AG04450 (cell line): ENCODE results near the gene EPHB2. TPM values are rescaled to one million over a fixed set of nuclear protein-coding genes. Genes with fewer than 3 reads are reported as not detected.

ENCODE experiments used
- CTCF ChIA-PET: fragments of 300-600, 350-600 bp; formaldehyde crosslinking; extraction: SDS; loops from one replicate; lab custom pipeline; 2022; ENCODE audit warnings: antibody characterized with exemption, inconsistent platforms; lab: Charles Lee
- POLR2A ChIA-PET: fragments of 350-600 bp; formaldehyde crosslinking; extraction: SDS; loops from one replicate; lab custom pipeline; 2021; ENCODE audit warnings: antibody characterized with exemption, inconsistent platforms; lab: Yijun Ruan, JAX
- DNase-seq: peaks from one replicate; pipeline ENCODE4 v3.0.0-alpha.2; 2011; ENCODE audit warnings: low read depth, low spot score
- H3K27ac ChIP-seq: one replicate; pipeline ENCODE4 v1.5.1; 2012; ENCODE audit warnings: low read depth, low read length, control low read depth
- H3K27me3 ChIP-seq: one replicate; pipeline ENCODE4 v1.6.0; 2012; ENCODE audit warnings: low read length; ENCODE audit not compliant: control insufficient read depth, insufficient read depth
- H3K4me3 ChIP-seq: 2 replicates; pipeline ENCODE4 v1.5.1; 2011; ENCODE audit warnings: mild to moderate bottlenecking, low read depth, low read length, control low read depth
- H3K9me3 ChIP-seq: 2 replicates; pipeline ENCODE4 v1.5.1; 2012; ENCODE audit warnings: low read length; ENCODE audit not compliant: control insufficient read depth, insufficient read depth
- polyA plus RNA-seq: library from polyadenylated mRNA; depleted of rRNA; stranded (reverse); fragments of >200 nt; gene quantifications from 2 replicates; pipeline ENCODE4 v1.2.3, GENCODE V29; 2011
- TF ChIP-seq, protein P1 (sequence below): IDR thresholded peaks from 2 replicates; pipeline ENCODE4 v1.5.1; 2011; ENCODE audit warnings: low read depth, low read length, control low read depth, inconsistent platforms

The EPHB2 gene
- polyA plus RNA-seq, 1 experiment, result 30.9 TPM

DNA sequence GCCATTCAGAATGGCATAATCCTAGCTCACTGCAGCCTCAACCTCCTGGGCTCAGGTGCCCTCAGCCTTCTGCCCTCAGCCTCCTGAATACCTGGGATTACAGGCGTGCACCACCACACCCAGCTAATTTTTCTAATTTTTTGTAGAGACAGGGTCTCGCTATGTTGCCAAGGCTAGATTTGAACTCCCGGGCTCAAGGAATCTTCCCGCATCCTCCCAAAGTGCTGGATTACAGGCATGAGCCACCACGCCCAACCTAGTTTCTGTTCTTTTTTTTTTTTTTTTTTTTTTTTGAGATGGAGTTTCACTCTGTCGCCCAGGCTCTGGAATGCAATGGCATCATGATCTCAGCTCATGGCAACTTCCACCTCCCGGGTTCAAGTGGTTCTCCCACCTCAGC lies 153.1 kb downstream of the EPHB2 start:
- ChIA-PET CTCF (interaction anchor here (3.0 to 4.1 kb wide), 2 partner anchors 155 to 160 kb away, joined by 16 to 74 read pairs; no protein-coding TSS in a partner anchor), POLR2A (no interaction called here)
- no peaks in the 10 kb centered on the region for H3K27me3 ChIP-seq
- DNase-seq, result no peak
- no peak overlapping the region for H3K27ac ChIP-seq
- peaks cover 9% of the 10 kb centered on the region for H3K9me3 ChIP-seq
- TF ChIP-seq, protein P1, sequence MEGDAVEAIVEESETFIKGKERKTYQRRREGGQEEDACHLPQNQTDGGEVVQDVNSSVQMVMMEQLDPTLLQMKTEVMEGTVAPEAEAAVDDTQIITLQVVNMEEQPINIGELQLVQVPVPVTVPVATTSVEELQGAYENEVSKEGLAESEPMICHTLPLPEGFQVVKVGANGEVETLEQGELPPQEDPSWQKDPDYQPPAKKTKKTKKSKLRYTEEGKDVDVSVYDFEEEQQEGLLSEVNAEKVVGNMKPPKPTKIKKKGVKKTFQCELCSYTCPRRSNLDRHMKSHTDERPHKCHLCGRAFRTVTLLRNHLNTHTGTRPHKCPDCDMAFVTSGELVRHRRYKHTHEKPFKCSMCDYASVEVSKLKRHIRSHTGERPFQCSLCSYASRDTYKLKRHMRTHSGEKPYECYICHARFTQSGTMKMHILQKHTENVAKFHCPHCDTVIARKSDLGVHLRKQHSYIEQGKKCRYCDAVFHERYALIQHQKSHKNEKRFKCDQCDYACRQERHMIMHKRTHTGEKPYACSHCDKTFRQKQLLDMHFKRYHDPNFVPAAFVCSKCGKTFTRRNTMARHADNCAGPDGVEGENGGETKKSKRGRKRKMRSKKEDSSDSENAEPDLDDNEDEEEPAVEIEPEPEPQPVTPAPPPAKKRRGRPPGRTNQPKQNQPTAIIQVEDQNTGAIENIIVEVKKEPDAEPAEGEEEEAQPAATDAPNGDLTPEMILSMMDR, result no peak
- H3K4me3 ChIP-seq, result no peak overlapping the region

DNA sequence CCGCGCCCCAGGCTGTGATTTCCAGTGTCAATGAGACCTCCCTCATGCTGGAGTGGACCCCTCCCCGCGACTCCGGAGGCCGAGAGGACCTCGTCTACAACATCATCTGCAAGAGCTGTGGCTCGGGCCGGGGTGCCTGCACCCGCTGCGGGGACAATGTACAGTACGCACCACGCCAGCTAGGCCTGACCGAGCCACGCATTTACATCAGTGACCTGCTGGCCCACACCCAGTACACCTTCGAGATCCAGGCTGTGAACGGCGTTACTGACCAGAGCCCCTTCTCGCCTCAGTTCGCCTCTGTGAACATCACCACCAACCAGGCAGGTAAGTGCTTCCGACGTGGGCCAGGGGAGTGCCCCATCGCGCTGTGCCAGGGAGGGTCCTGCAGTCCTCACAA lies 154.2 kb downstream of the EPHB2 start:
- Histone ChIP-seq H3K27me3 (no peaks in the 10 kb centered on the region), H3K27ac (no peak overlapping the region), H3K9me3 (peaks cover 9% of the 10 kb centered on the region), H3K4me3 (no peak overlapping the region)
- CTCF ChIA-PET, result interaction anchor here (1.3 kb wide), 1 partner anchor 160 kb away, joined by 5 read pairs; no protein-coding TSS in a partner anchor
- no peak for DNase-seq
- TF ChIP-seq, protein P1, result no peak
- POLR2A ChIA-PET, result no interaction called here

DNA sequence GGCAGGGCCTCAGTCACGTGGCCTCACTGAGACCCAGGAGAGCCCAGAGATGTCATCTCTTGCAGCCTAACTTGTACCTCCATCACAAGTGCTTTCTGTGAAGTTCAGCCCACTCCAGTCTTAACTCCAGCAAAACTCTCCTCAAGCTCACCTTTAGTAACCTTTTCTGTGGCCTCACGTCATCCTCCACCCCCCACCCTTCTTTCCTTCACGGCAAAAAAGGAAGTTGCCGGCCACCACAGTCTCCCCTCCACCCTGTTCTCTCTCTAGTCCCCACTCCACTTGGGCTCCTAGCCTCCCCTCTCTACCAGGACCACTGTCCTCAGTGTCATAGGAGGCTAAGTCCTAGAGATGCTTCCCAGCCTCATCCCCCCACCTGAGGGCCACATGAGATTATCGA lies 155.1 kb downstream of the EPHB2 start:
- TF ChIP-seq, protein P1, result no peak
- Histone ChIP-seq H3K27me3 (no peaks in the 10 kb centered on the region), H3K9me3 (peaks cover 9% of the 10 kb centered on the region), H3K4me3 (no peak overlapping the region), H3K27ac (no peak overlapping the region)
- DNase-seq, result no peak
- CTCF ChIA-PET, result interaction anchor here (1.0 to 1.3 kb wide), 2 partner anchors 53 to 161 kb away, joined by 3 to 5 read pairs; no protein-coding TSS in a partner anchor
- POLR2A ChIA-PET, result no interaction called here

DNA sequence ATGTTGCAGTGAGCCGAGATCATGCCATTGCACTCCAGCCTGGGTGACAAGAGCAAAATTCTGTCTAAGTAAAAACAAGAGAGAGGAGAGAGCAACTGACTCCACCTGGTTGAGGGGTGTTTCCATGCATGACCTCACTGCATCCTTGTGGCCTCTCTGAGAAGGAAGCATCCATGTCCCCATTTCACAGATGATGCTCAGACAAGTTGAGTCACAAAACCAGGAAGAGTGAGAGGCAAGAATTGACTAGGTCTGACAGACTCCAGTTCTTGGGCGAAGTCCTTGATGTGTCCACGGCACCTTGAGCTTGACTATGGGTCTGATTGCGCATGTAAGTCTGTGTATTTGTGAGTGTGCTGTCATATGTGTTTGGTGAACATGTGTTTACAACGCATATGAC lies 156.2 kb downstream of the EPHB2 start:
- TF ChIP-seq, protein P1, result no peak
- POLR2A ChIA-PET, result no interaction called here
- Histone ChIP-seq H3K27ac (no peak overlapping the region), H3K27me3 (no peaks in the 10 kb centered on the region), H3K4me3 (no peak overlapping the region), H3K9me3 (peaks cover 9% of the 10 kb centered on the region)
- DNase-seq, result no peak
- CTCF ChIA-PET, result no interaction called here

DNA sequence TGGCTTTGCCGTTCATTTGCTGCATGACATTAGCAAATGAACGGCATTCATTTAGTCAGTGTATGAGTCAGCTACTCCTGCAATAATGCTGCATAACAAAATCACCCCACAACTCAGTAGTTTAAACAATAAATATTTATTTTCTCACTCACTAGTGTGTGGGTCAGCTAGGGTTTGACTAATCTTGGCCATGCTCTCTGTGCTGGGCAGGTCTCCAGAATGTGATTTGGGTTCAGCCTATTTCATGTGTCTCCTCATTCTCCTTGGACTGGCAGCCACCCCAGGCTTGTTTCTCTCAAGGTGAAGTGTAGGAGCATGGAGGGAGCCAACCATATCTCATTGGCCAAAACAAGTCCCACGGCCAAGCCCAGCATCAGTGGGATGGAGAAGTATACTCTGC lies 157.7 kb downstream of the EPHB2 start:
- H3K9me3 ChIP-seq, result peaks cover 9% of the 10 kb centered on the region
- H3K4me3 ChIP-seq, result no peak overlapping the region
- TF ChIP-seq, protein P1, result no peak
- H3K27ac ChIP-seq, result no peak overlapping the region
- no peak for DNase-seq
- ChIA-PET CTCF (interaction anchor here (1.2 kb wide), 2 partner anchors 20 to 164 kb away, joined by 3 to 5 read pairs; no protein-coding TSS in a partner anchor), POLR2A (no interaction called here)
- H3K27me3 ChIP-seq, result no peaks in the 10 kb centered on the region
